OCI-LY7 (cell line): ENCODE measurements around the gene SRGAP3. TPM values are rescaled to one million over a fixed set of nuclear protein-coding genes. Genes with fewer than 3 reads are reported as not detected.

Experiments used
- BruUV-seq: library from RNA; stranded (reverse); fragments of 400-500 nt; replicated peaks from 2 replicates; lab custom pipeline; 2021; lab: Mats Ljungman, UMichigan
- CTCF ChIA-PET: fragments of 300-600 bp; sonication (Branson Sonifier 250); formaldehyde crosslinking; loops from one replicate; lab custom pipeline; 2022; ENCODE audit warnings: antibody characterized with exemption; ENCODE audit not compliant: unreplicated experiment; lab: Charles Lee
- POLR2A ChIA-PET: fragments of 300-600 bp; sonication (Branson Sonifier 250); formaldehyde crosslinking; loops from one replicate; lab custom pipeline; 2022; ENCODE audit warnings: antibody characterized with exemption; lab: Charles Lee
- DNase-seq: peaks from one replicate; pipeline ENCODE4 v3.0.0-alpha.2; 2015; ENCODE audit warnings: low spot score
- H2AFZ ChIP-seq: fragments of 200-600 bp; sonication (generic), shearing (Covaris generic); 2 replicates; pipeline ENCODE4 v1.6.1; 2014; ENCODE audit warnings: mild to moderate bottlenecking, antibody characterized with exemption, low read length, moderate library complexity
- H3K27ac ChIP-seq: fragments of 200-600 bp; sonication (generic); 2 replicates; pipeline ENCODE4 v1.5.1; 2014; ENCODE audit warnings: mixed run types, low read depth, mild to moderate bottlenecking, moderate library complexity, low read length, inconsistent platforms; ENCODE audit not compliant: poor library complexity, severe bottlenecking
- H3K36me3 ChIP-seq: fragments of 200-600 bp; sonication (generic); 2 replicates; pipeline ENCODE4 v1.6.1; 2014; ENCODE audit warnings: mild to moderate bottlenecking, antibody characterized with exemption, low read length, moderate library complexity, mixed read lengths; ENCODE audit not compliant: insufficient read depth
- H3K4me1 ChIP-seq: fragments of 200-600 bp; sonication (generic); 2 replicates; pipeline ENCODE4 v1.5.1; 2014; ENCODE audit warnings: mild to moderate bottlenecking, low read length; ENCODE audit not compliant: insufficient read depth, poor library complexity, severe bottlenecking
- H3K4me2 ChIP-seq: fragments of 200-600 bp; sonication (generic); 2 replicates; pipeline ENCODE4 v1.6.1; 2014; ENCODE audit warnings: mild to moderate bottlenecking, low read length
- H3K4me3 ChIP-seq: fragments of 200-600 bp; sonication (generic); 2 replicates; pipeline ENCODE4 v1.5.1; 2014; ENCODE audit warnings: mild to moderate bottlenecking, low read depth, low read length; ENCODE audit not compliant: poor library complexity, severe bottlenecking
- H3K79me2 ChIP-seq: fragments of 200-600 bp; sonication (generic); 2 replicates; pipeline ENCODE4 v1.6.1; 2016; ENCODE audit warnings: low read depth, mild to moderate bottlenecking, low read length, moderate library complexity, mixed read lengths; ENCODE audit not compliant: insufficient read depth
- H3K9me2 ChIP-seq: fragments of 200-600 bp; sonication (generic); 2 replicates; pipeline ENCODE4 v1.6.1; 2016; ENCODE audit warnings: mild to moderate bottlenecking, low read length, mixed read lengths; ENCODE audit not compliant: insufficient read depth
- H3K9me3 ChIP-seq: fragments of 200-600 bp; sonication (generic); 2 replicates; pipeline ENCODE4 v1.6.1; 2014; ENCODE audit warnings: mild to moderate bottlenecking, mixed run types, low read length, mixed read lengths
- H4K20me1 ChIP-seq: fragments of 200-600 bp; sonication (generic); 2 replicates; pipeline ENCODE4 v1.6.1; 2014; ENCODE audit warnings: mild to moderate bottlenecking, antibody characterized with exemption, low read length, moderate library complexity, mixed read lengths; ENCODE audit not compliant: insufficient read depth
- CTCF ChIP-seq: fragments of 200-600 bp; sonication (generic); conservative IDR thresholded peaks from 2 replicates; pipeline ENCODE4 v1.5.1; 2014; ENCODE audit warnings: mild to moderate bottlenecking, antibody characterized with exemption, low read length, moderate library complexity, mixed read lengths
- EZH2phosphoT487 ChIP-seq: fragments of 200-600 bp; sonication (generic); IDR thresholded peaks from 2 replicates; pipeline ENCODE4 v1.6.1; 2018; ENCODE audit warnings: low read depth, borderline replicate concordance, mild to moderate bottlenecking, mixed run types, antibody characterized with exemption, low read length, moderate library complexity, mixed read lengths
- intact Hi-C: fragments of 100-400 bp; cut with micrococcal nuclease; formaldehyde crosslinking; loops from one replicate; pipeline ENCODE4 v1.10.0; 2022; ENCODE audit not compliant: unreplicated experiment
- total RNA-seq, 2 experiments: library from RNA; depleted of rRNA in 1 of 2; stranded (reverse); fragments of >200 nt in 1 of 2; shearing (Covaris generic) in 1 of 2; gene quantifications; 2 replicates each; pipeline ENCODE4 v1.2.3, GENCODE V29; 2014 to 2022

The SRGAP3 gene
- total RNA-seq, 2 experiments from 2014 or later = 1.5 to 1.7 TPM

- Histone ChIP-seq H3K36me3 (no peaks in the 10 kb centered on the region), H3K9me2 (no peaks in the 10 kb centered on the region), H2AFZ (no peak overlapping the region), H4K20me1 (no peaks in the 10 kb centered on the region), H3K27ac (no peak overlapping the region), H3K4me1 (no peaks in the 10 kb centered on the region), H3K4me2 (no peak overlapping the region), H3K79me2 (no peaks in the 10 kb centered on the region), H3K4me3 (no peak overlapping the region), H3K9me3 (no peaks in the 10 kb centered on the region)
- BruUV-seq = no TSS peak
- CTCF ChIA-PET = no interaction called here
- intact Hi-C loops = no loop called here
- POLR2A ChIA-PET = interaction anchor here (0.6 kb wide), 1 partner anchor 1171 kb away, joined by 3 read pairs; no protein-coding TSS in a partner anchor
- no peak for TF ChIP-seq EZH2phosphoT487
- no peak for TF ChIP-seq CTCF
- DNase-seq = no peak
Observed at GRCh38 chr3:9183011-9183410, 66.4 kb downstream of the SRGAP3 start.

- Histone ChIP-seq H3K9me3 (no peaks in the 10 kb centered on the region), H2AFZ (no peak overlapping the region), H3K79me2 (no peaks in the 10 kb centered on the region), H3K9me2 (no peaks in the 10 kb centered on the region), H3K36me3 (no peaks in the 10 kb centered on the region), H3K27ac (no peak overlapping the region), H3K4me3 (no peak overlapping the region), H4K20me1 (no peaks in the 10 kb centered on the region), H3K4me2 (no peak overlapping the region), H3K4me1 (no peaks in the 10 kb centered on the region)
- BruUV-seq = no TSS peak
- intact Hi-C loops = no loop called here
- TF ChIP-seq CTCF = no peak
- TF ChIP-seq EZH2phosphoT487 = no peak
- CTCF ChIA-PET = no interaction called here
- POLR2A ChIA-PET = interaction anchor here (0.5 to 0.6 kb wide), 2 partner anchors 79 to 286 kb away, joined by 3 read pairs; no protein-coding TSS in a partner anchor
- no peak for DNase-seq
Observed at GRCh38 chr3:9180764-9181117, 68.7 kb downstream of the SRGAP3 start.

- H3K9me2 ChIP-seq = no peaks in the 10 kb centered on the region
- POLR2A ChIA-PET = interaction anchor here (0.6 kb wide), 1 partner anchor 106 kb away, joined by 3 read pairs; no protein-coding TSS in a partner anchor
- CTCF ChIA-PET = no interaction called here
- no peaks in the 10 kb centered on the region for H3K36me3 ChIP-seq
- no peak for DNase-seq
- H3K4me2 ChIP-seq = no peak overlapping the region
- no peaks in the 10 kb centered on the region for H4K20me1 ChIP-seq
- H3K27ac ChIP-seq = no peak overlapping the region
- no peak for TF ChIP-seq EZH2phosphoT487
- no peak for TF ChIP-seq CTCF
- intact Hi-C loops = no loop called here
- no peaks in the 10 kb centered on the region for H3K9me3 ChIP-seq
- no peaks in the 10 kb centered on the region for H3K4me1 ChIP-seq
- H3K79me2 ChIP-seq = no peaks in the 10 kb centered on the region
- BruUV-seq = no TSS peak
- H3K4me3 ChIP-seq = no peak overlapping the region
- H2AFZ ChIP-seq = no peak overlapping the region
Observed at GRCh38 chr3:9179826-9180763, 69.4 kb downstream of the SRGAP3 start.
